Endodermal cell (in vitro differentiated cells): ENCODE results near the gene TCF12. TPM values are rescaled to one million over a fixed set of nuclear protein-coding genes. Genes with fewer than 3 reads are reported as not detected.

Experiments
- DNase-seq: peaks from one replicate; pipeline ENCODE4 v3.0.0-alpha.2; 2017
- H3K27ac ChIP-seq: 2 replicates; pipeline ENCODE4 v1.5.1; 2013; ENCODE audit warnings: mild to moderate bottlenecking, low read depth, low read length, moderate library complexity
- H3K27me3 ChIP-seq: 2 replicates; pipeline ENCODE4 v1.6.1; 2013; ENCODE audit warnings: mild to moderate bottlenecking, low read length, moderate library complexity; ENCODE audit not compliant: insufficient read depth, control insufficient read depth, poor library complexity, severe bottlenecking
- H3K36me3 ChIP-seq: 2 replicates; pipeline ENCODE4 v1.7.0; 2013; ENCODE audit warnings: mild to moderate bottlenecking, low read length, moderate library complexity; ENCODE audit not compliant: control insufficient read depth, insufficient read depth
- H3K4me1 ChIP-seq: one replicate; pipeline ENCODE4 v1.7.0; 2013; ENCODE audit warnings: low read length; ENCODE audit not compliant: control insufficient read depth, insufficient read depth
- H3K4me3 ChIP-seq: 2 replicates; pipeline ENCODE4 v1.5.1; 2013; ENCODE audit warnings: mild to moderate bottlenecking, low read length, moderate library complexity
- H3K9ac ChIP-seq: 2 replicates; pipeline ENCODE4 v1.6.1; 2013; ENCODE audit warnings: mild to moderate bottlenecking, low read length, moderate library complexity; ENCODE audit not compliant: poor library complexity, severe bottlenecking; ENCODE audit errors: extremely low read depth
- H3K9me3 ChIP-seq: 2 replicates; pipeline ENCODE4 v1.6.1; 2013; ENCODE audit warnings: mild to moderate bottlenecking, low read length, moderate library complexity; ENCODE audit not compliant: control insufficient read depth
- H3K27ac Mint-ChIP-seq: 2 replicates; pipeline ENCODE4 v1.8.0; 2020; ENCODE audit warnings: mixed read lengths
- H3K27me3 Mint-ChIP-seq: 2 replicates; pipeline ENCODE4 v1.8.0; 2021; ENCODE audit warnings: mild to moderate bottlenecking, mixed read lengths; ENCODE audit not compliant: insufficient read depth
- H3K36me3 Mint-ChIP-seq: 2 replicates; pipeline ENCODE4 v1.8.0; 2020; ENCODE audit warnings: low read depth, mixed read lengths
- H3K4me1 Mint-ChIP-seq: 2 replicates; pipeline ENCODE4 v1.8.0; 2020; ENCODE audit warnings: mixed read lengths
- H3K4me3 Mint-ChIP-seq: 2 replicates; pipeline ENCODE4 v1.8.0; 2020; ENCODE audit warnings: mild to moderate bottlenecking, moderate library complexity, mixed read lengths
- H3K9me3 Mint-ChIP-seq: 2 replicates; pipeline ENCODE4 v1.8.0; 2020; ENCODE audit warnings: mild to moderate bottlenecking, mixed read lengths
- CTCF ChIP-seq: fragments of 200-600 bp; sonication (generic); conservative IDR thresholded peaks from 2 replicates; pipeline ENCODE4 v1.5.0; 2021; ENCODE audit warnings: antibody characterized with exemption, mild to moderate bottlenecking
- WGBS, 2 experiments: methylation state at CpG; one replicate each; pipeline versions ENCODE4 v1.1.5 to v1.1.7; 2013; ENCODE audit warnings: missing lambda C conversion rate in 2 of 2, mixed read lengths in 1 of 2; ENCODE audit not compliant: insufficient coverage in 1 of 2, insufficient read length in 1 of 2; 5-methylcytosine and 5-hydroxymethylcytosine counted together
- total RNA-seq, 2 donors: library from RNA; stranded (reverse); fragmentation: NEBNext Ultra II Directional in 1 of 2; extraction: Animal tissue kit (Norgen Biotek cat#: 25700) in 1 of 2; gene quantifications; 2 replicates in 1 of 2; 3 replicates in 1 of 2; pipeline ENCODE4 v1.2.1, GENCODE V29; 2021

Gene TCF12
- total RNA-seq, 2 donors from 2014 or later = 103 to 121 TPM

GRCh38 chr15:57235186-57235585 is 316.7 kb downstream of the TCF12 start:
- no peaks in the 10 kb centered on the region for H3K27me3 ChIP-seq
- Mint-ChIP-seq H3K36me3 (peaks cover 35% of the 10 kb centered on the region), H3K9me3 (no peaks in the 10 kb centered on the region), H3K4me1 (peaks cover 13% of the 10 kb centered on the region), H3K27me3 (no peaks in the 10 kb centered on the region), H3K4me3 (no peak overlapping the region), H3K27ac (no peak overlapping the region)
- WGBS, 2 experiments = 91% methylated on average over 4 of the region's 4 CpGs; no CpG with 5 or more reads in 1 of the 2 experiments
- no peaks in the 10 kb centered on the region for H3K9me3 ChIP-seq
- no peak overlapping the region for H3K4me3 ChIP-seq
- peak overlapping the region; percentile 96 for H3K27ac ChIP-seq
- no peak overlapping the region for H3K9ac ChIP-seq
- no peak for DNase-seq
- H3K4me1 ChIP-seq = no peaks in the 10 kb centered on the region
- no peak for TF ChIP-seq CTCF
- H3K36me3 ChIP-seq = peaks cover 64% of the 10 kb centered on the region

DNA sequence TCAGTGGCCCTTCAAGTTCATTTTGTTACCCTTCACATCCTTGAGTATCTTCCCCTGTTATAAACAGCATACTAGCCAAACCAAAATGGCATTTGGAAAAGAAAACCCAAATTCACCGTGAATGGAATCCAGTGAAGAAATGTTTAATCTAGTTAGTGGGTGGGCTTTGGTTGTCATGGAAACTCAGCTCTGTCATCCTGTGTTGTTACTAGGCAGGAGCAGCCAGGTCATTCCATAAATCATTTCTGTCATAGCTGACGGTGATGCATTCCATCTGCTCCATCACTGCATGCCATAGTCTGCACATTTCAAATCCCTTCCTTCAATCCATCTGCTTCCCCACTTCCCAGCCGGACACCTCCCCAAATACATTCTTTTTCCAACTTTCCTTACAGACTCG is 317.4 kb downstream of the TCF12 start:
- Histone ChIP-seq H3K27ac (peak overlapping the region; percentile 96), H3K27me3 (no peaks in the 10 kb centered on the region), H3K9me3 (no peaks in the 10 kb centered on the region), H3K4me3 (no peak overlapping the region), H3K4me1 (no peaks in the 10 kb centered on the region), H3K9ac (no peak overlapping the region), H3K36me3 (peaks cover 70% of the 10 kb centered on the region)
- Mint-ChIP-seq H3K36me3 (peaks cover 39% of the 10 kb centered on the region), H3K27ac (no peak overlapping the region), H3K4me1 (peaks cover 13% of the 10 kb centered on the region), H3K4me3 (no peak overlapping the region), H3K9me3 (no peaks in the 10 kb centered on the region), H3K27me3 (no peaks in the 10 kb centered on the region)
- DNase-seq = no peak
- 42 to 84% methylated on average over 2 to 4 of the region's 4 CpGs for WGBS, 2 experiments
- TF ChIP-seq CTCF = no peak

GRCh38 chr15:57236561-57237300 is 318.3 kb downstream of the TCF12 start:
- no peak overlapping the region for H3K9ac ChIP-seq
- H3K4me1 Mint-ChIP-seq = peaks cover 13% of the 10 kb centered on the region
- H3K36me3 Mint-ChIP-seq = peaks cover 44% of the 10 kb centered on the region
- no peak overlapping the region for H3K4me3 Mint-ChIP-seq
- DNase-seq = no peak
- no peaks in the 10 kb centered on the region for H3K27me3 Mint-ChIP-seq
- H3K9me3 ChIP-seq = no peaks in the 10 kb centered on the region
- peak overlapping the region; percentile 96 for H3K27ac ChIP-seq
- H3K27ac Mint-ChIP-seq = no peak overlapping the region
- no peaks in the 10 kb centered on the region for H3K9me3 Mint-ChIP-seq
- peaks cover 74% of the 10 kb centered on the region for H3K36me3 ChIP-seq
- H3K4me3 ChIP-seq = no peak overlapping the region
- H3K4me1 ChIP-seq = no peaks in the 10 kb centered on the region
- 70 to 87% methylated on average over 2 to 3 of the region's 3 CpGs for WGBS, 2 experiments
- H3K27me3 ChIP-seq = no peaks in the 10 kb centered on the region
- TF ChIP-seq CTCF = no peak
